Lower leg skin (tissue), 3 donors: ENCODE results near the gene CMTM8.

Source experiments
- CTCF ChIP-seq, 3 donors: fragments of 450-650 bp; IDR thresholded peaks; one replicate each; pipeline ENCODE4 v1.5.1; 2016; ENCODE audit warnings: antibody characterized with exemption in 3 of 3, mild to moderate bottlenecking in 3 of 3, moderate library complexity in 2 of 3
- POLR2A ChIP-seq, 2 donors: fragments of 450-650 bp; IDR thresholded peaks; one replicate each; pipeline ENCODE4 v1.6.1; 2016 to 2017; ENCODE audit warnings: antibody characterized with exemption in 2 of 2, mild to moderate bottlenecking in 1 of 2, moderate library complexity in 1 of 2

GRCh38 chr3:32384938-32385337 lies 146.5 kb downstream of the CMTM8 start:
- no peak for TF ChIP-seq POLR2A (IDR thresholded peaks at IDR 0.05)
- TF ChIP-seq CTCF (IDR thresholded peaks at IDR 0.05) = no peak
